ENCODE results near the gene ZCCHC24.

- TF ChIP-seq CTCF (IDR thresholded peaks at IDR 0.05) (no peak), POLR2A (IDR thresholded peaks at IDR 0.05) (no peak)
Measured at GRCh38 chr10:79379512-79380124, 65.8 kb downstream of the ZCCHC24 start.

Data from testis (tissue), 2 donors.